Gastrocnemius medialis (tissue), 4 donors: Measurements from ENCODE around the gene TTC28. TPM values are rescaled to one million over a fixed set of nuclear protein-coding genes. Genes with fewer than 3 reads are reported as not detected.
"Not testable (repeated sequence)": the region's sequence is repeated elsewhere in the genome, so short reads cannot be mapped to it uniquely, and the experiment has no call there.

Experiments used
- ATAC-seq, 2 donors: fragments of 150-250 bp; one replicate each; pipeline ENCODE4 v1.9.1; 2016
- DNase-seq, 2 donors: peaks; one replicate each; pipeline ENCODE4 v3.0.0-alpha.2; 2019
- H3K27ac ChIP-seq, 4 donors: fragments of 200-600 bp; sonication (generic); 1 replicate in 1 of 4; 2 replicates in 3 of 4; pipeline ENCODE4 v1.5.1; 2016 to 2018; ENCODE audit warnings: mild to moderate bottlenecking in 2 of 4, moderate library complexity in 1 of 4
- H3K27me3 ChIP-seq, 3 donors: fragments of 200-600 bp; sonication (generic) in 2 of 3; 1 replicate in 1 of 3; 2 replicates in 2 of 3; pipeline versions ENCODE4 v1.5.1 to v1.6.0; 2016 to 2019; ENCODE audit warnings: mild to moderate bottlenecking in 1 of 3, moderate library complexity in 1 of 3
- H3K36me3 ChIP-seq, 2 donors: fragments of 200-600 bp; sonication (generic) in 1 of 2; one replicate each; pipeline ENCODE4 v1.5.1; 2017 to 2018
- H3K4me1 ChIP-seq, 2 donors: fragments of 200-600 bp; sonication (generic) in 1 of 2; one replicate each; pipeline ENCODE4 v1.5.1; 2016 to 2017; ENCODE audit warnings: mild to moderate bottlenecking in 2 of 2
- H3K4me3 ChIP-seq, 4 donors: fragments of 200-600 bp; sonication (generic) in 3 of 4; 1 replicate in 1 of 4; 2 replicates in 3 of 4; pipeline ENCODE4 v1.5.1; 2016 to 2019; ENCODE audit warnings: mild to moderate bottlenecking in 2 of 4
- H3K9me3 ChIP-seq, 3 donors: fragments of 200-600 bp; sonication (generic) in 2 of 3; 1 replicate in 1 of 3; 2 replicates in 2 of 3; pipeline ENCODE4 v1.5.1; 2016 to 2019
- CTCF ChIP-seq, 5 experiments: fragments of 450-650 bp in 3 of 5; fragments of 200-600 bp in 2 of 5; sonication (generic) in 2 of 5; IDR thresholded peaks in 4 of 5; conservative IDR thresholded peaks in 1 of 5; 1 replicate in 4 of 5; 2 replicates in 1 of 5; pipeline ENCODE4 v1.5.1; 2016 to 2019; ENCODE audit warnings: antibody characterized with exemption in 5 of 5, mild to moderate bottlenecking in 3 of 5, moderate library complexity in 3 of 5
- POLR2A ChIP-seq, 2 donors: fragments of 450-650 bp; IDR thresholded peaks; one replicate each; pipeline ENCODE4 v1.6.1; 2017; ENCODE audit warnings: antibody characterized with exemption in 2 of 2, mild to moderate bottlenecking in 2 of 2, moderate library complexity in 2 of 2
- in situ Hi-C, 4 donors: fragments of 200-750 bp; cut with MboI; loops; one replicate each; pipeline versions ENCODE4 v1.15.0 to v1.8.0; 2017; ENCODE audit warnings: low sequenced_read_pairs in 4 of 4
- intact Hi-C: fragments of 100-400 bp; cut with DNase I; formaldehyde crosslinking; loops from one replicate; pipeline ENCODE4 v1.15.1; 2023; ENCODE audit warnings: low total_unique reads
- total RNA-seq, 4 donors: library from RNA; depleted of rRNA; stranded (reverse); fragments of >200 nt; gene quantifications; one replicate each; pipeline versions ENCODE4 v1.1.0 to v1.2.3, GENCODE V29; 2016

Gene TTC28
- total RNA-seq, 4 donors from 2014 or later, result 6.3 to 18.1 (median 8.4) TPM

GRCh38 chr22:28474330-28474729, 205.3 kb downstream of the TTC28 start:
- intact Hi-C loops, result no loop called here
- H3K9me3 ChIP-seq, result no peaks in the 10 kb centered on the region
- H3K4me3 ChIP-seq, result no peak overlapping the region
- no peaks in the 10 kb centered on the region for H3K4me1 ChIP-seq
- ATAC-seq, result no peak
- in situ Hi-C loops, result no loop called here
- TF ChIP-seq CTCF (IDR thresholded peaks at IDR 0.05 in 4 of 5, conservative IDR thresholded peaks at IDR 0.05 in 1 of 5), result no peak
- no peak for TF ChIP-seq POLR2A (IDR thresholded peaks at IDR 0.05)
- H3K27ac ChIP-seq, result no peak overlapping the region
- H3K36me3 ChIP-seq, result no peaks in the 10 kb centered on the region
- no peaks in the 10 kb centered on the region for H3K27me3 ChIP-seq
- DNase-seq, result no peak

DNA sequence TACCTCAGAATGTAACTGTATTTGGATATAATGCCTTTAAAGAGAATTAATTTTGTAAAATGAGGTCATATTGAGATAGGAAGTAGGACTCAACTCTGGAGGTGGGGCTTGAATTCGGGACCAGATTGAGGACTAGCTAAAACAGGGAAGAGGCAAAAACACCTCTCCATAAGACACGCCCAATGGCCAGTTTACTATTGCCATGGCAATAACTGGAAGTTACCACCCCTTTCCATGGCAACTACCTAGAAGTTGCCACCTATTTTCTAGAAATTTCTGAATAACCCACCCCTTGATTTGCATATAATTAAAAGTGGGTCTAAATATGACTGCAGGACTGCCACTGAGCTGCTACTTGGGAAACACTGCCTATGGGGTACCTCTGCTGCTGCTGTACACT, 206.4 kb downstream of the TTC28 start:
- H3K9me3 ChIP-seq, result no peaks in the 10 kb centered on the region
- no peaks in the 10 kb centered on the region for H3K27me3 ChIP-seq
- ATAC-seq (no peak), DNase-seq (no peak)
- no peaks in the 10 kb centered on the region for H3K4me1 ChIP-seq
- in situ Hi-C loops (no loop called here), intact Hi-C loops (no loop called here)
- no peak overlapping the region for H3K4me3 ChIP-seq
- TF ChIP-seq POLR2A (IDR thresholded peaks at IDR 0.05), result no peak
- no peak for TF ChIP-seq CTCF (IDR thresholded peaks at IDR 0.05 in 4 of 5, conservative IDR thresholded peaks at IDR 0.05 in 1 of 5)
- H3K36me3 ChIP-seq, result no peaks in the 10 kb centered on the region
- H3K27ac ChIP-seq, result no peak overlapping the region

DNA sequence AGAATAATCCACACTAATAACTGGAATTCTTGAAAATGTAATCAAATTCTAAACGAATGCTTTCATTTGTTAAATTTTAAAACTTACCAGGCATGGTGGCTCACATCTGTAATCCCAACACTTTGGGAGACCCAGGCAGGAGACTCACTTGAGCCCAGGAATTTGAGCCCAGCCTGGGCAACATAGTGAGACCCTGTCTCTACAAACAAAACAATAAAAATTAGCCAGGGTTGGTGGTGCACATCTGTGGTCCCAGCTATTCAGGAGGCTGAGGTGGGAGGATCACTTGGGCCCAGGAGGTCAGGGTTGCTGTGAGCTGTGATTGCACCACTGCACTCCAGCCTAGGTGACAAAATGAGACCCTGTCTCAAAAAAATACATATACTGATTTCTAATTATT, 212.6 kb downstream of the TTC28 start:
- H3K27me3 ChIP-seq, H3K36me3 ChIP-seq, H3K27ac ChIP-seq, H3K4me1 ChIP-seq, ATAC-seq, H3K9me3 ChIP-seq, intact Hi-C loops, DNase-seq, H3K4me3 ChIP-seq, in situ Hi-C loops: not testable (repeated sequence)

GRCh38 chr22:28466399-28466798, 213.2 kb downstream of the TTC28 start:
- Histone ChIP-seq H3K27me3 (no peaks in the 10 kb centered on the region), H3K9me3 (no peaks in the 10 kb centered on the region), H3K4me1 (no peaks in the 10 kb centered on the region), H3K36me3 (no peaks in the 10 kb centered on the region), H3K27ac (no peak overlapping the region), H3K4me3 (no peak overlapping the region)
- no peak for DNase-seq
- ATAC-seq, result no peak
- TF ChIP-seq CTCF (IDR thresholded peaks at IDR 0.05 in 4 of 5, conservative IDR thresholded peaks at IDR 0.05 in 1 of 5) (no peak), POLR2A (IDR thresholded peaks at IDR 0.05) (no peak)
- in situ Hi-C loops, result no loop called here
- intact Hi-C loops, result no loop called here

DNA sequence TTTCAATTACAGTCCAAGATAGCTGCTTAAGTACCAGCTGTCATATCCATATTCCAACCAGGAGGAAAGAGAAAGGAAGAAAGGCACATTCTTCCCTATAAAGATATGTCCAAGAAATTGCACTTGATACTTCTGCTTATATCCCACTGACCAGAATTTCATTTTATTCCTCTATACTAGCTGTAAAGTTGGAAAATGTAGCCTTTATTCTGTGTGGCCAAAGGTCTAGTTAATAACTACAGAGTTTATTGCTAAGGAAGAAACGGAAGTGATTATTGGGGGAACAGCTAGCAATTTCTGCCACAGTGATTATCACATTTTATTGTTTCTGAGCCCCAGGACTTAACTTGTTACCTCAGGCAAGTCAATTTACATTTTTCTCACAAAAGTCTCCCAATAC, 213.8 kb downstream of the TTC28 start:
- intact Hi-C loops, result no loop called here

More for the DNA sequence above, 213.8 kb downstream of the TTC28 start:
- in situ Hi-C loops, result no loop called here
- Histone ChIP-seq H3K4me3 (no peak overlapping the region), H3K9me3 (no peaks in the 10 kb centered on the region), H3K4me1 (no peaks in the 10 kb centered on the region), H3K27me3 (no peaks in the 10 kb centered on the region), H3K27ac (no peak overlapping the region), H3K36me3 (no peaks in the 10 kb centered on the region)
- ATAC-seq, result no peak
- no peak for DNase-seq
- TF ChIP-seq POLR2A (IDR thresholded peaks at IDR 0.05) (no peak), CTCF (IDR thresholded peaks at IDR 0.05 in 4 of 5, conservative IDR thresholded peaks at IDR 0.05 in 1 of 5) (no peak)
